GM12801 (cell line): Measurements from ENCODE around the gene PYGM.

Experiments used
- TF ChIP-seq, protein P1 (sequence below): IDR thresholded peaks from one replicate; pipeline ENCODE4 v1.5.1; 2011; ENCODE audit warnings: control low read depth; ENCODE audit not compliant: insufficient read length; ENCODE audit errors: extremely low read depth

PYGM gene

DNA sequence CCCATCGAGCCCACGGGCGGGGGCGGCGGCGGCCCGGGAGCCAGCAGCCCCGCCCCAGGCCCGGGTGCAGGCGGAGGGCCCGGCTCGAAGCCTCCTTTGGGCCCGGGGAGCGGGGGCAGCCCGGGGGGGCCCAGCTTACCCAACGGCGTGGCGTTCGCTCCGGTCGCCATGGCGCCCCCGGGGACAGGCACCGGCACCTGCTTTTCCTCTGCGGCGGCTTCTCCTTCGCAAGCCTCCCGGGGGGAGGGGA, 18.4 kb upstream of the PYGM start:
- TF ChIP-seq, protein P1, sequence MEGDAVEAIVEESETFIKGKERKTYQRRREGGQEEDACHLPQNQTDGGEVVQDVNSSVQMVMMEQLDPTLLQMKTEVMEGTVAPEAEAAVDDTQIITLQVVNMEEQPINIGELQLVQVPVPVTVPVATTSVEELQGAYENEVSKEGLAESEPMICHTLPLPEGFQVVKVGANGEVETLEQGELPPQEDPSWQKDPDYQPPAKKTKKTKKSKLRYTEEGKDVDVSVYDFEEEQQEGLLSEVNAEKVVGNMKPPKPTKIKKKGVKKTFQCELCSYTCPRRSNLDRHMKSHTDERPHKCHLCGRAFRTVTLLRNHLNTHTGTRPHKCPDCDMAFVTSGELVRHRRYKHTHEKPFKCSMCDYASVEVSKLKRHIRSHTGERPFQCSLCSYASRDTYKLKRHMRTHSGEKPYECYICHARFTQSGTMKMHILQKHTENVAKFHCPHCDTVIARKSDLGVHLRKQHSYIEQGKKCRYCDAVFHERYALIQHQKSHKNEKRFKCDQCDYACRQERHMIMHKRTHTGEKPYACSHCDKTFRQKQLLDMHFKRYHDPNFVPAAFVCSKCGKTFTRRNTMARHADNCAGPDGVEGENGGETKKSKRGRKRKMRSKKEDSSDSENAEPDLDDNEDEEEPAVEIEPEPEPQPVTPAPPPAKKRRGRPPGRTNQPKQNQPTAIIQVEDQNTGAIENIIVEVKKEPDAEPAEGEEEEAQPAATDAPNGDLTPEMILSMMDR = no peak

DNA sequence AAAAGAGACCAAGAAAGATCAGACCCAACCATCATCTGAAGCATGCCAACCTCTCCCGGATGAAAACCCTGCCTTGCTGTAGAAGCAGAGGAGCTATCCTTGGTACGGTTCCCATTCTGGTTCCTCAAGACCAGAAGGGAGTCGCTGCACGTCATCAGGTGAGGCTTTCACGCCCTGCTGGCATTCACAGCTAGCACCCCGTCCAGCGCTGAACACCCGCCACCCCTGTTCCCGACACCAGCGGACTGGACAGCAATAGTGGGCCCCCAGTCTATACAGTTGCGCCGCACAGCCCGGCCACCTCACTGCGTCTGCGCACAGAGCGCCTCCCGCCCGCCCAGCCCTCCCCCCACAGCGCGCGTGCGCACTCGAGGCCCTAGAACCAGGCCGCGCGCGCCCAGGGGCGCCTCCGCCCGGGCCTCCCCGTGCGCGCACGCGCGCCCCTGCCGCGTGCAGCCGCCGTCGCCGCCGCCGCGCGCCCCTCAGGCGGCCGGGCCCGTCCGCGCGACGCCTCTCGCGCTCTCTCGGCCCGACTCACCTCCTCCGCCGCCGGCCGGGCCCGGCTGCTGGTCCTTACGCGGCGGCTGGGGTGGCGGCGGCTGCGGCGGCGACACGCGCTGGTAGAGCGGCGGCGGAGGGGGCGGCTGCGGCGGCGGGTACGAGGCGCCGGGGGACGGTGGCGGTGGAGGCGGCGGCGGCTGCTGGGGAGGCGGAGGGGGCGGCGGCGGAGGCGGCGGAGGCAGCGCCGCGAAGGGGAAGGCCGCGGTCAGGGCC, 17.9 kb upstream of the PYGM start:
- TF ChIP-seq, protein P1 = no peak

DNA sequence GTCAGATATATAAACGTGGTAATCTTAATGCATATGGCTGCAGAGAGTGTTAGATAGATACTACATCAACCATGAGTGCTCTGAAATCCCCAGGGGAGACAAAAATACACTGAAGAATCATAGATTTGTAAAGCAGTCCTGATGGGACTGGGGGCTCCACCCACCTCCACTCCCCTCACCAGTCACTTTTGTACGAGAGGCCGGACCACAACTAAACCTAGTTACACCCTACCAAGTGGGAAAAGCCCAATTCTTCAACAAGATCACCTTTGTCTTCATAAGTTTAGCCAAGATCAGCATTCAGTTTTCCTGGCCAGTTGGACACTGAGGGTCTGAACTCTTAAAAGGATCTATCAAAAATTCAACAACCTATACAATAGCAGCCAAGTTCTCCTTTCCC, 17.1 kb upstream of the PYGM start:
- TF ChIP-seq, protein P1 = no peak

DNA sequence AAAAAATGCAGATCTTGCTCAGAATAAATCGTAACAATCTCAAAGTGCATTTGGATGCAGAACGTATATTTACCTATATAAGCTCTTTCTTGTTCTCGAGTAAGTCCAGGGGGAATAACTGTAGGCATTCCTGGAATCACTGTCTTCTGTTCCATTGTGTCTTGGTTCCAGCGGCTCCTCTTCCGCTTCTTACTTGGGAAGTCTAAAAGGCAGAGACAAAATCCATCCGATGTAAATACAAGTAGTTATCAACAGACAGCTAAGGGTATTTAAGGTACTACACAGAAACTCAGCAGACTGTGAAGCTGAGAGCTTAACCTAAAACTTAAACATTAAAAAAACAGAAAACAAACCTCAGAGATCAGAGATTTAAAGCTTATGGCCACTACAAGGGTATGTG, 16.7 kb upstream of the PYGM start:
- TF ChIP-seq, protein P1 = no peak

DNA sequence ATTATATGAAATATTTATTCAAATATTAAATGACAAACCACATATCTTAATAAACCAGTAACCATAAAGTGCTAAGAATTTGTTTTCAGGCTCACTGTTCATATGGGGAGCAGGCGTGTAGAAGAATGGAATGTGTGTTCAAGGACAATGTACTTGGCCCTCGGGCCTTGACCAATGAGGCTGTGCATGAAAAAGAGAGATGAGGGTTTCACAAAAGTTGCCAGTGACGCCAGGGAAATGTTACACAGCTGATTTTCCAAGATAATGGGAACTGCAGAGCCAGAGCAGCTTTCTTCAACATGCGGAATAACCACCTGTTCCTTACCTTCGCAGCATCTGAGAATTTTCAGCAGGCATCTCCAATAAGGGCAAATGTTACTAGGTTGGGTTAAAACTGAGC, 14.4 kb upstream of the PYGM start:
- TF ChIP-seq, protein P1 = no peak

DNA sequence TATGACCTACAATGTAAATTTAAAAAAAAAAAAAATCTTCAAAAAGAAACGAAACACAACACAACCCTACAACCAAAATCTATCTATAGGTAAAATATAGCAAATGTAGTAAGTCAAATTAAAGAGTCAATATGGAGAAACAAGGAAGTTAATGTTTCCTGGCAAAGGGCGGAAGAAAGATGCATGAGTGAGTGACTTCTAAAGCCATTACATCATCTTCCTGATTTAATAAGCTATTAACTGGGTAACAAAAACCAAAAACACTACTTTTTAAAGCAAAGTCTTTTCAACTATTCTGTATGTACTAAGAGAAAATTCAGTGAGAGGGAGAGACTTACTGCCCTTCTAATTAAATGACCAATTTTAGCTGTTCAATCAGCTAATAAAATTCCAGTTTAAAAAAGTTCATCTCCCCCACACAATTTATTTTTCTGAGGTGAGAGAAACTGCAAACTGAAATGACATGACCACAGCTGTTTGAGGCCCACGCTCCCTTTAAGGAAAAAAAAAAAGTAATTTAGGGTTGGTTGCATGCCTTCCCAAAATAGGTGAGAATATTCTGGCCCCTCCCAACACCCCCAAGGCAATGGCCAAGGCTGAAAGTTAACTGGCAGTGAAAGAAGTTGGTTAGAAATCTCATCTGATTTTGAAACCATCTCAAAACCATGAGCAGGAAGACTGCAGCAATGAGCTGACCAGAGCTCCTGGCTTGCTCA, 12.7 kb upstream of the PYGM start:
- TF ChIP-seq, protein P1 = no peak

DNA sequence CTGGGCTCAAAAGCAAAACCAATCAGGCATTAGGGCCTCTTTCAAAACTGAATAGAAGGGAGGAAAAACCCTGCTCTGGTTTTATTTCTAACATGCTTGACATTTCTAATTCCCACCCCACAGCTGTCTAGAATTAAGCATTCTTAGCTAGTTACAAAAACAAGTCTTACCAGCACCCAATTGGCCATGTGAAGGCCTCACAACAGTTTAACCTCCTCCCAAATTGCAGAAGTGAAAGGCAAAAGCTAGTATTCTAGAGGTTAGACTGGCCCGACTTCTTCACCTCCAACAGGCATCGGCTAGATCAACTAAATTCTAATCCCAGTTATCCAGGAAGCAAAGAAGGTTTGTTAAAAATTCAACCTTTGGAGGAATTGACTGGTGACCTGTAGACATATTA, 12.1 kb upstream of the PYGM start:
- TF ChIP-seq, protein P1 = no peak
